ENCODE measurements around the gene FYN.

GRCh38 chr6:111711984-111712752 lies 161.1 kb downstream of the FYN start:
- TF ChIP-seq CTCF (IDR thresholded peaks at IDR 0.05; ENCODE audit: low read depth, low read length) (no peak), POLR2A (IDR thresholded peaks at IDR 0.05; ENCODE audit: extremely low read depth, insufficient read length) (no peak)
